DOHH2 (cell line): ENCODE results near the gene CABLES1.

Experiments
- CTCF ChIP-seq: fragments of 200-600 bp; sonication (generic); IDR thresholded peaks from one replicate; pipeline ENCODE4 v1.5.1; 2014; ENCODE audit warnings: antibody characterized with exemption, mild to moderate bottlenecking, low read depth, low read length; ENCODE audit not compliant: poor library complexity, severe bottlenecking
- EZH2phosphoT487 ChIP-seq: fragments of 200-600 bp; sonication (generic); IDR thresholded peaks from 2 replicates; pipeline ENCODE4 v1.6.1; 2017; ENCODE audit warnings: borderline replicate concordance, mild to moderate bottlenecking, antibody characterized with exemption, low read length, moderate library complexity, mixed read lengths

GRCh38 chr18:23239885-23240608, 104.8 kb downstream of the CABLES1 start:
- TF ChIP-seq CTCF = no peak
- TF ChIP-seq EZH2phosphoT487 = no peak
